GM23338 (cell line): ENCODE results near the gene ITGA3.

ENCODE experiments used
- CREB1 ChIP-seq: fragments of 250-450 bp; sonication (Bioruptor Pico); IDR thresholded peaks from 2 replicates; pipeline ENCODE4 v1.5.0; 2020; ENCODE audit warnings: low read depth, mild to moderate bottlenecking, moderate library complexity
- EZH2 ChIP-seq: fragments of 200-600 bp; sonication (generic); IDR thresholded peaks from one replicate; pipeline ENCODE4 v1.8.0; 2017; ENCODE audit warnings: antibody characterized with exemption, mild to moderate bottlenecking, low read depth; ENCODE audit not compliant: unreplicated experiment
- EZH2phosphoT487 ChIP-seq: fragments of 200-600 bp; sonication (generic); IDR thresholded peaks from one replicate; pipeline ENCODE4 v1.8.1; 2018; ENCODE audit warnings: antibody characterized with exemption; ENCODE audit not compliant: unreplicated experiment
- JUNB ChIP-seq: IDR thresholded peaks from one replicate; pipeline ENCODE4 v1.6.1; 2016; ENCODE audit warnings: antibody characterized with exemption; ENCODE audit not compliant: unreplicated experiment
- NANOG ChIP-seq: IDR thresholded peaks from 2 replicates; pipeline ENCODE4 v1.6.1; 2016; ENCODE audit warnings: antibody characterized with exemption, borderline replicate concordance
- POLR2AphosphoS5 ChIP-seq: IDR thresholded peaks from 2 replicates; pipeline ENCODE4 v1.6.1; 2016; ENCODE audit warnings: antibody characterized with exemption, low read depth
- STAT1 ChIP-seq: IDR thresholded peaks from one replicate; pipeline ENCODE4 v1.6.1; 2016; ENCODE audit warnings: antibody characterized with exemption; ENCODE audit not compliant: unreplicated experiment
- ZNF114 ChIP-seq: fragments of 250-450 bp; sonication (Bioruptor Pico); IDR thresholded peaks from 2 replicates; pipeline ENCODE4 v1.5.0; 2020; ENCODE audit warnings: mild to moderate bottlenecking, moderate library complexity
- ZNF331 ChIP-seq: fragments of 250-450 bp; sonication (Bioruptor Pico); IDR thresholded peaks from 2 replicates; pipeline ENCODE4 v1.5.0; 2020; ENCODE audit warnings: low read depth, mild to moderate bottlenecking, moderate library complexity
- TF ChIP-seq, protein P1 (sequence below), 2 experiments: fragments of 200-600 bp in 1 of 2; sonication (generic) in 1 of 2; conservative IDR thresholded peaks; 2 replicates each; pipeline versions ENCODE4 v1.5.1 to v1.6.1; 2016 to 2017; ENCODE audit warnings: antibody characterized with exemption in 2 of 2, low read depth in 2 of 2, mild to moderate bottlenecking in 2 of 2, moderate library complexity in 1 of 2
- TF ChIP-seq, protein P2 (sequence below): IDR thresholded peaks from one replicate; pipeline ENCODE4 v1.6.1; 2018; ENCODE audit warnings: antibody characterized with exemption; ENCODE audit not compliant: unreplicated experiment
- TF ChIP-seq, protein P3 (sequence below): fragments of 250-450 bp; sonication (Bioruptor Pico); IDR thresholded peaks from 2 replicates; pipeline ENCODE4 v1.5.0; 2020; ENCODE audit warnings: mild to moderate bottlenecking, moderate library complexity

- TF ChIP-seq, protein P1, sequence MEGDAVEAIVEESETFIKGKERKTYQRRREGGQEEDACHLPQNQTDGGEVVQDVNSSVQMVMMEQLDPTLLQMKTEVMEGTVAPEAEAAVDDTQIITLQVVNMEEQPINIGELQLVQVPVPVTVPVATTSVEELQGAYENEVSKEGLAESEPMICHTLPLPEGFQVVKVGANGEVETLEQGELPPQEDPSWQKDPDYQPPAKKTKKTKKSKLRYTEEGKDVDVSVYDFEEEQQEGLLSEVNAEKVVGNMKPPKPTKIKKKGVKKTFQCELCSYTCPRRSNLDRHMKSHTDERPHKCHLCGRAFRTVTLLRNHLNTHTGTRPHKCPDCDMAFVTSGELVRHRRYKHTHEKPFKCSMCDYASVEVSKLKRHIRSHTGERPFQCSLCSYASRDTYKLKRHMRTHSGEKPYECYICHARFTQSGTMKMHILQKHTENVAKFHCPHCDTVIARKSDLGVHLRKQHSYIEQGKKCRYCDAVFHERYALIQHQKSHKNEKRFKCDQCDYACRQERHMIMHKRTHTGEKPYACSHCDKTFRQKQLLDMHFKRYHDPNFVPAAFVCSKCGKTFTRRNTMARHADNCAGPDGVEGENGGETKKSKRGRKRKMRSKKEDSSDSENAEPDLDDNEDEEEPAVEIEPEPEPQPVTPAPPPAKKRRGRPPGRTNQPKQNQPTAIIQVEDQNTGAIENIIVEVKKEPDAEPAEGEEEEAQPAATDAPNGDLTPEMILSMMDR (conservative IDR thresholded peaks at IDR 0.05; ENCODE audit: low read depth in 2 of 2), result no peak
- TF ChIP-seq EZH2 (no peak), POLR2AphosphoS5 (no peak), JUNB (no peak), EZH2phosphoT487 (no peak), CREB1 (CRISPR knock-in tag) (no peak), STAT1 (no peak), NANOG (no peak), ZNF114 (no peak), ZNF331 (no peak)
- TF ChIP-seq, protein P2, sequence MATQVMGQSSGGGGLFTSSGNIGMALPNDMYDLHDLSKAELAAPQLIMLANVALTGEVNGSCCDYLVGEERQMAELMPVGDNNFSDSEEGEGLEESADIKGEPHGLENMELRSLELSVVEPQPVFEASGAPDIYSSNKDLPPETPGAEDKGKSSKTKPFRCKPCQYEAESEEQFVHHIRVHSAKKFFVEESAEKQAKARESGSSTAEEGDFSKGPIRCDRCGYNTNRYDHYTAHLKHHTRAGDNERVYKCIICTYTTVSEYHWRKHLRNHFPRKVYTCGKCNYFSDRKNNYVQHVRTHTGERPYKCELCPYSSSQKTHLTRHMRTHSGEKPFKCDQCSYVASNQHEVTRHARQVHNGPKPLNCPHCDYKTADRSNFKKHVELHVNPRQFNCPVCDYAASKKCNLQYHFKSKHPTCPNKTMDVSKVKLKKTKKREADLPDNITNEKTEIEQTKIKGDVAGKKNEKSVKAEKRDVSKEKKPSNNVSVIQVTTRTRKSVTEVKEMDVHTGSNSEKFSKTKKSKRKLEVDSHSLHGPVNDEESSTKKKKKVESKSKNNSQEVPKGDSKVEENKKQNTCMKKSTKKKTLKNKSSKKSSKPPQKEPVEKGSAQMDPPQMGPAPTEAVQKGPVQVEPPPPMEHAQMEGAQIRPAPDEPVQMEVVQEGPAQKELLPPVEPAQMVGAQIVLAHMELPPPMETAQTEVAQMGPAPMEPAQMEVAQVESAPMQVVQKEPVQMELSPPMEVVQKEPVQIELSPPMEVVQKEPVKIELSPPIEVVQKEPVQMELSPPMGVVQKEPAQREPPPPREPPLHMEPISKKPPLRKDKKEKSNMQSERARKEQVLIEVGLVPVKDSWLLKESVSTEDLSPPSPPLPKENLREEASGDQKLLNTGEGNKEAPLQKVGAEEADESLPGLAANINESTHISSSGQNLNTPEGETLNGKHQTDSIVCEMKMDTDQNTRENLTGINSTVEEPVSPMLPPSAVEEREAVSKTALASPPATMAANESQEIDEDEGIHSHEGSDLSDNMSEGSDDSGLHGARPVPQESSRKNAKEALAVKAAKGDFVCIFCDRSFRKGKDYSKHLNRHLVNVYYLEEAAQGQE, result no peak
- TF ChIP-seq, protein P3, sequence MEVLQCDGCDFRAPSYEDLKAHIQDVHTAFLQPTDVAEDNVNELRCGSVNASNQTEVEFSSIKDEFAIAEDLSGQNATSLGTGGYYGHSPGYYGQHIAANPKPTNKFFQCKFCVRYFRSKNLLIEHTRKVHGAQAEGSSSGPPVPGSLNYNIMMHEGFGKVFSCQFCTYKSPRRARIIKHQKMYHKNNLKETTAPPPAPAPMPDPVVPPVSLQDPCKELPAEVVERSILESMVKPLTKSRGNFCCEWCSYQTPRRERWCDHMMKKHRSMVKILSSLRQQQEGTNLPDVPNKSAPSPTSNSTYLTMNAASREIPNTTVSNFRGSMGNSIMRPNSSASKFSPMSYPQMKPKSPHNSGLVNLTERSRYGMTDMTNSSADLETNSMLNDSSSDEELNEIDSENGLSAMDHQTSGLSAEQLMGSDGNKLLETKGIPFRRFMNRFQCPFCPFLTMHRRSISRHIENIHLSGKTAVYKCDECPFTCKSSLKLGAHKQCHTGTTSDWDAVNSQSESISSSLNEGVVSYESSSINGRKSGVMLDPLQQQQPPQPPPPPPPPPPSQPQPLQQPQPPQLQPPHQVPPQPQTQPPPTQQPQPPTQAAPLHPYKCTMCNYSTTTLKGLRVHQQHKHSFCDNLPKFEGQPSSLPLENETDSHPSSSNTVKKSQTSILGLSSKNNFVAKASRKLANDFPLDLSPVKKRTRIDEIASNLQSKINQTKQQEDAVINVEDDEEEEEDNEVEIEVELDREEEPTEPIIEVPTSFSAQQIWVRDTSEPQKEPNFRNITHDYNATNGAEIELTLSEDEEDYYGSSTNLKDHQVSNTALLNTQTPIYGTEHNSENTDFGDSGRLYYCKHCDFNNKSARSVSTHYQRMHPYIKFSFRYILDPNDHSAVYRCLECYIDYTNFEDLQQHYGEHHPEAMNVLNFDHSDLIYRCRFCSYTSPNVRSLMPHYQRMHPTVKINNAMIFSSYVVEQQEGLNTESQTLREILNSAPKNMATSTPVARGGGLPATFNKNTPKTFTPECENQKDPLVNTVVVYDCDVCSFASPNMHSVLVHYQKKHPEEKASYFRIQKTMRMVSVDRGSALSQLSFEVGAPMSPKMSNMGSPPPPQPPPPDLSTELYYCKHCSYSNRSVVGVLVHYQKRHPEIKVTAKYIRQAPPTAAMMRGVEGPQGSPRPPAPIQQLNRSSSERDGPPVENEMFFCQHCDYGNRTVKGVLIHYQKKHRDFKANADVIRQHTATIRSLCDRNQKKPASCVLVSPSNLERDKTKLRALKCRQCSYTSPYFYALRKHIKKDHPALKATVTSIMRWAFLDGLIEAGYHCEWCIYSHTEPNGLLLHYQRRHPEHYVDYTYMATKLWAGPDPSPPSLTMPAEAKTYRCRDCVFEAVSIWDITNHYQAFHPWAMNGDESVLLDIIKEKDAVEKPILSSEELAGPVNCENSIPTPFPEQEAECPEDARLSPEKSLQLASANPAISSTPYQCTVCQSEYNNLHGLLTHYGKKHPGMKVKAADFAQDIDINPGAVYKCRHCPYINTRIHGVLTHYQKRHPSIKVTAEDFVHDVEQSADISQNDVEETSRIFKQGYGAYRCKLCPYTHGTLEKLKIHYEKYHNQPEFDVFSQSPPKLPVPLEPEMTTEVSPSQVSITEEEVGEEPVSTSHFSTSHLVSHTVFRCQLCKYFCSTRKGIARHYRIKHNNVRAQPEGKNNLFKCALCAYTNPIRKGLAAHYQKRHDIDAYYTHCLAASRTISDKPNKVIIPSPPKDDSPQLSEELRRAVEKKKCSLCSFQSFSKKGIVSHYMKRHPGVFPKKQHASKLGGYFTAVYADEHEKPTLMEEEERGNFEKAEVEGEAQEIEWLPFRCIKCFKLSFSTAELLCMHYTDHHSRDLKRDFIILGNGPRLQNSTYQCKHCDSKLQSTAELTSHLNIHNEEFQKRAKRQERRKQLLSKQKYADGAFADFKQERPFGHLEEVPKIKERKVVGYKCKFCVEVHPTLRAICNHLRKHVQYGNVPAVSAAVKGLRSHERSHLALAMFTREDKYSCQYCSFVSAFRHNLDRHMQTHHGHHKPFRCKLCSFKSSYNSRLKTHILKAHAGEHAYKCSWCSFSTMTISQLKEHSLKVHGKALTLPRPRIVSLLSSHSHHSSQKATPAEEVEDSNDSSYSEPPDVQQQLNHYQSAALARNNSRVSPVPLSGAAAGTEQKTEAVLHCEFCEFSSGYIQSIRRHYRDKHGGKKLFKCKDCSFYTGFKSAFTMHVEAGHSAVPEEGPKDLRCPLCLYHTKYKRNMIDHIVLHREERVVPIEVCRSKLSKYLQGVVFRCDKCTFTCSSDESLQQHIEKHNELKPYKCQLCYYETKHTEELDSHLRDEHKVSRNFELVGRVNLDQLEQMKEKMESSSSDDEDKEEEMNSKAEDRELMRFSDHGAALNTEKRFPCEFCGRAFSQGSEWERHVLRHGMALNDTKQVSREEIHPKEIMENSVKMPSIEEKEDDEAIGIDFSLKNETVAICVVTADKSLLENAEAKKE (CRISPR knock-in tag), result no peak
Observed at GRCh38 chr17:50050431-50051032, 5.4 kb upstream of the ITGA3 start.
